Measurements from ENCODE around the gene CAPRIN2.
A peak's percentile ranks its signal among the peaks of the same experiment; 100 is the strongest.

CAPRIN2 gene

DNA sequence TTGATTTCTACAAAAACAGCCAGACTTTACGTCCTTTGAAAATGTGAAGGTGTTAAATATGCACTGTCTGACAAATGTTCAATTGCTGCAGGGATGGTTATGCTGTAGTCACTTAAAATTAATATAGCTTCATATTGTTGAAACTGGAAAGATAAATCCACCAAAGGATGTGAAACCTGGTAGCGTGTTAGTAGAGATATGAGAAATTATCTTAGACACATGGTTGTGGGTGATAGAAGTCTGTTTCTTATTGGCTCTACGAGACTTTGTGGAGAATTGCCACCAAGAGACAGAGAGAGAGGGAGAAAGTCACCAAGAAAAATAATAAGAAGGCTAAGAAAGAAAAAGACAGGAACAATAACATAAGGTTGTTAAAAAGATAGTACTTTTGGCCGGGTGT, 2.6 kb upstream of the CAPRIN2 start:
- no peak for FAIRE-seq

DNA sequence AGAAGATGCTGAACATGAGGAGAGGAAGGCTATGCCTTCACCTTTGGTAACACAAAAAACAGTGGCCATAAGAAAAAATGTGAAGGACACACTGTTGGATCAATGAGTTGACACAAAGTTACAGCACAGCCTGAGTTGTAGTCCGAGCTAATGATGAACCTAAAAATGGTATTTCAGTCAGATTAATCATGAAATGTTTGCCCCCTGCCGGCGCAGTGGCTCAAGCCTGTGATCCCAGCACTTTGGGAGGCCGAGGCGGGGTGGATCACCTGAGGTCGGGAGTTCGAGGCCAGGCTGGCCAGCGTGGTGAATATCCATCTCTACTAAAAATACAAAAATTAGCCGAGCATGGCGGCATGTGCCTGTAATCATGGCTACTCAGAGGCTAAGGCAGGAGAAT, 1.3 kb upstream of the CAPRIN2 start:
- no peak for FAIRE-seq

DNA sequence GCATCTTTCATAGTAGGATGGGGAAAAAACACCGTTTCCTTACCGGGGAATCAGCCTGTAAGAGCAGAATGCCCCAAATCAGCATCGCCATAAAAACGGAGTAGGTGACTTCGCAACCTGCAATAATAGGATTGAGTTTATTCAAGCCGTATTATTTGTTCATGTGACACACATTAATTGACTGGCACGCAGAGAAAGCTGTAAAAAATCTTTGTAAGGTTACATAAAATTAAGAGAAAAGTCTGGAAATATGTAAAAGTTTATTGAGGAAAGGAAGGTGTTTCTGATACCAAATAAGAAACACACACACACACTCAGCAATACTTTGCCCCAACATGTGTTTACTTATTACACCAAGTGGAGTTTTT, 628 bp upstream of the CAPRIN2 start:
- FAIRE-seq = peak; percentile 36

DNA sequence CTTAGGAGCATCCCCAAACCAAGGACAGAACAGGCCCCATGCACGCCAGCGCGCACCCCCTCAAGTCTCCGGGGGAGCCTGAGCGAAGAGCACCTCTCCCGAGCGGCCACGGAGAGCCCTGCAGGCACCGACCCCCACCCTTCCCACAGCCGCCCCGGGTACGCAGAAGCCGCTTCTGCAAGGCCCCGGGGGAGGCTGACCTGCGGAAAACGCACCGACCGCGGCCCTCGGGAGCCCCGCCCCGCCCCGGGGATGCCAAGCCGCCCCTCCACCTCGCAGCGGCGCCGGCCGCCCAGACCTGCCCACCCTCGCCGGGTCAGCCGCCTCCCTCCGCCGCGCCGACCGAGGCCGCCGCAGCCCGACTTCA, 385 bp downstream of the CAPRIN2 start:
- FAIRE-seq = no peak

DNA sequence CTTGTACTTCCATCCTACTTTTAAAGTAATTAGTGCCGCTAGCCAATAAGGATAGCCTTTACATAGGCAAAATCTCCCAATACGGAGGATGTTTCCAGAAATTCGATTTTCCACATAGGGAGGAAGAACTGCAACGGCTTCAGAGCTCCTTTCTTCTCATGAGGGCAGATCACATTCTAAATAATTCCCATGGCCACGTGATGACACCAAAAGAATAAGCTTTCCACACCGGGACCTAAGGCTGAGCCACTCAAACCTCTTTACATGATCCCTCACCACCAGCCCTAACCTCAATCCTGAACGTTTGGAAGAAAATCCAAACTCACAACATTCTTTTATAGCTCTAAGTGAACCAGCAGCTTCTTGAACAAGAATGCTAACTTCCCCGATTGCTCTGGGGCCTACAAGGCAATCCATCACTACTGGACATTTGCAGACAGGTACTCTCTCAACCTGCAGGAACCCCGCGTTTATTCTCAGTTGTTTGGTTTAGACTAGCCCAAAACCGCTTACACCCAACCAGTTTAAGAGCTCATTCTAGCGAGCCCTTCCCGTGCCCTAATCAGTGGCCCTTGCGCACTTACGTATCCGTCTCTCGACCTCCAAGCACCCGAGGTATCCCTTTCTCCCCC, 884 bp downstream of the CAPRIN2 start:
- FAIRE-seq = no peak

DNA sequence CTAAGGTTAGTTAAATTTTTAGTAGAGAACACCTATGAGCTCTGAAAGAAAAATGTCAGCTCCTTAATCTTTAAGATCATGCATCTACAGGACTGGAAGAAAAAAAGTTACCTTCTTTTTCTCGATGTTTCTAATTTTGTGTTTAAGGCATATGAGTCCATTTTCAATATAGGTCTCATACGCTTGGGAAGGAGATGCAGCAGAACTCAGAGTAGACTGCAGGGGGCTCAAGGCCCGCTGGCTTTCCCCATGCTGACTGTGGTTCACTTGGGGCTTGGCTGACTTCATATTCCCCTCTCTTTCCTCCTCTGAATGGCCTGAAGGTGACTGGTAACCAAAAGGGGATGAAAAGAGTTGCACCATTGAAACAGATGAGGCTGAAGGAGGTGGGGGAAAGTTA, 1.5 kb downstream of the CAPRIN2 start:
- FAIRE-seq = no peak

DNA sequence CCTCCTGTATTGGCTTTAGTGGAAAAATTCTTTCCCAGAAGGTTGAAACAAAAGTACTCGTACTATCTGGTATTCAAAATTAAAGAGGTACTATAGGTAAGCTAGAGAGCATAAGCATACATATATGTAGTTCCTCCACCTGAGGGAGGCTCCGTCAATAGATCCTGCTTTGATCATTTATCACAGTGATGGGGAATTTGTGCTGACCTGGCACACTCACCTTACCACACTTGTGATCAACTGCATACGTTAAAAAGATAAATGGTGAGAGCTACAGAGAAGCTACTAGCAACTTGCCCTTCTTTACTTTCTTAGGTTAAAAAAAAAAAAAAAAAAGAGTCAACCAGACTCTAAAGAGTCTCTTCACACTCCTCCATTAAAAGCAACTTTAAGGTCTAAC, 2.5 kb downstream of the CAPRIN2 start:
- no peak for FAIRE-seq

DNA sequence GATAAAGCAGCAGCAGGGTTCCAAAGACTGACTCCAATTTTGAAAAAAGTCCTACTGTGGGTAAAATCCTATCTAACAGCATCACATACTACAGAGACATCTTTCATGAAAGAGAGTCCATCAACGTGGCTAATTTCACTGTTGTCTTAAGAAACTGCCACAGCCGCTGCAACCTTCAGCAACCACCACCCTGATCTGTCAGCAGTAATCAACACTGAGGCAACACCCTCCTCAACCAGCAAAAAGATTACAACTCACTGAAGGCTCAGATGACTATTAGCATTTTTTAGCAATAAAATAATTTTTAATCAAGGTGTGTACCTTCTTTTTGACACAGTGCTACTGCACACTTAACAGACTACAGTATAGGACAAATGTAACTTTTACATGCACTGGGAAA, 6.6 kb downstream of the CAPRIN2 start:
- FAIRE-seq = no peak

DNA sequence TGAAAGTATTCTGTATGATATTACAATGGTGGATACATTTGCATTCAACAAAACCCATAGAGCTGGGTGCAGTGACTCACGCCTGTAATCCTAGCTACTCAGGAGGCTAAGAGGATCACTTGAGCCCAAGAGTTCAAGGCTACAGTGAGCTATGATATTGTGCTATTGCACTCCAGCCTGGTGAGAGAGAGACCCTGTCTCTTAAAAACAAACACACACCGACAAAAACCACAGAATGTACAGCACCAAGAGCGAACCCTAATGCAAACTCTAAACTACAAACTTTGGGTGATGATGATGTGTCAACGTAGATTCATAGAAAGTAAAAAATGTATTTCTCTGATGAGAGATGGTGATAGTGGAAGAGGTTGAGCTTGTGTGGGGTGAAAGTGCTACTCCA, 8.6 kb downstream of the CAPRIN2 start:
- no peak for FAIRE-seq

DNA sequence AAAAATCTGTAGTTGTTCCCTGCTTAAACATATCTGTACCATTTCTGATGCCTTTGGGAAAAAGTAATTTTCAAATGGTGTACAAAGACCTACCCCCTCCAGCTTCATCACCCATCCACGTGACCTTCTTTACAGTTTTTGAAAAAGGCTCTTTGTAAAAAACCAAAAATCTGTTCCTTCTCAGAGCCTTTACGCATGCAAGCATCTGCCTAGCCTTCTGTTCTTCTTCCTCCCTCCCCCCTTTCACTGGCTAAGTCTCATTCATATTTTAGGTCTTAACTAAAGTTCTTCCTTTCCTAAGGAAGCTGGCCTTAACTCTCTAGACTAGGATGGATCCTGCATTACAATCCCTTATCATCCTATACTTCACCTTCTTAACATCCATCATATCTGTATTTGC, 10.4 kb downstream of the CAPRIN2 start:
- no peak for FAIRE-seq

DNA sequence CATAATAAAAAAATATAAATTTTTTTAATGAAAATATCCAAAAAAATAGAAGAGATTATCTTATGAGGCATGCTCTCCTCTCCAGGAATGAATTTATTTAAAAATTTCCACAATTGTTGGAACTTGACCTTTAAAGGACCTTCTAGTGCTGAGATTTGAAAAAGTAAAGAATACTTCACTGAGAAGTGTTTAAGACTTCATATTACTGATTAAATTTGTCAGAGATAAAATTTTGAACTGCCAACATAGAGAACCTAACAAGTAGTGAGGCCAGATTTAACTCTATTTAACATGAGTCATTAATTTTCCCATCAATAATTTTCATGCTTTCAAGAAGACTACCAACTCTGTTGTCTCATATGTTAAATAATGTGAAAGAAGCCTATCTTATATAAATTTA, 14.5 kb downstream of the CAPRIN2 start:
- no peak for FAIRE-seq

DNA sequence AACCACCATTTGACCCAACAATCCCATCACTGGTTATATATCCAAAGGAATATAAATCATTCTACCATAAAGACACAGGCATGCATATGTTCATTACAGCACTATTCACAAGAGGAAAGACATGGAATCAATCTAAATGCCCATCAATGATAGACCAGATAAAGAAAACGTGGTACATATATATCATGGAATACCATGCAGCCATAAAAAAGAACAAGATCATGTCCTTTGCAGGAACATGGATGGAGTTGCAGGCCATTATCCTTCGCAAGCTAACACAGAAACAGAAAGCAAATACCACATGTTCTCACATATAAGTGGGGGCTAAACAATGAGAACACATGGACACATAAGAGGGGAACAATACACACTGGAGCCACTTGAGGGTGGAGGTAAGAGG, 15.7 kb downstream of the CAPRIN2 start:
- FAIRE-seq = no peak

DNA sequence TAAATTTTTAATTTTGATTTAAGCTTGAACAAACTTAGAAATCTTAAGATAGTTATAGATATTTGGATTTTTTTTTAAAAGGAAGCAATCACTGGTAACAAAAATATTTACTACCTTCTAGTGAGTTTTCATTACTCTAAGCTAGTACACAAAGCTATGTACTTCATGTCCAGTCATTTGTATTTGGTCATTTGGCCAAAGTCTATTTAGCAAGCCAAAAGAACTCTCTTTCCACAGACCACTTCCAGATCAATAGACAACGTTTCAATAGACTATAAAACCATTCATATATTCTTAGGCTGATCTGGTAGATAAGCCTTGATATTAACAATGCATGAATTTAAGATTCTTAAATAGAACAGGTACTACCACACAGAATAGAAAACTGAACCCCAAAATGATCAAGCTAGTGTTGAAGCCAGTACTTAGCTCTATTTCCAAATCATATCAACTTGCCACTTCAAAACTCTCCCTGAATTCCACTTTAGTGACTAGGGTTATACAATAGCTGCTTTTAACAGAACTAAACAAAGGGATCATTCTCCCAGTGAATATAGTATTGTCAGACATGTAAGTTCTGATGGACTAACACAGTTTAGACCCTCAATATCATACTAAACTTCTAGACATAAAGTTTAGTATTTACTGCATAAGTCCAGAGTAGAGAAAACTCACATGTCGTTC, 21.7 kb downstream of the CAPRIN2 start:
- FAIRE-seq = no peak

DNA sequence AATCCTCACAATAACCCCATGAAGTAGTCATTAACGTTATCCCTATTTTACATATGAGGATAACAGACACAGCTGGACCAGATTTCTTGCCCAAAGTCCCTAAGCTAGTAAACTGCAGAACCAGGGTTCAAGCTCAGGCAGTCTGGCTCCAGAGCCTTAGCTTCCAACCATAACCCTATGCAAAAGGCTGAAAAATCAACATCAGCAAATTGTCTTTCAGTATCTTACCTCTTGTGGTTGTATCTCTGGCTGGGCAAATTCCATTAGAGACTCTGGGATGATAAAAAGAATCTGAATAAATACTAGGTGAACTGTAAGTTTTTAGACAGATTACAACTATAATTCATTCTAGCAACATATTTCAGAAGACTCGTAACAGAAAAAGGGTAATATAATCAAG, 24.7 kb downstream of the CAPRIN2 start:
- FAIRE-seq = no peak

DNA sequence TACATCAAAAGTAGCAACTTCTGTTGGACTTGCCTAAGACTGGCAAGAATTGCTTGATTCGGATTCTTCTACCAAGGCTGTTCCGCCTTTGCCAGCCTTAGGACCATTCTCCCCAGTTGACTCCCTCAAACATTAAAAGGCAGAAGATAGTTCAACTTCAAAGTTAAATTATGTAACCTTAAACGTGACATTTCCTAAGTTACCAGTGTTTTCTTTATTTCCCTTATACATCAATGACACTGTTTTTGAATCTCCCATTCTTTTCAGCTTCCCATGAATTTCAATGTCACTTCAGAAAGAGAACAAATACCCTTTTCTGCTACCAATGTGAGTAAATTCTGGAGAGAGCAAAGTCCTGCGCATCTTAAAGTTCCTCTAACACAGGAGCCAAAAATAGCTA, 25.2 kb downstream of the CAPRIN2 start:
- FAIRE-seq = no peak

DNA sequence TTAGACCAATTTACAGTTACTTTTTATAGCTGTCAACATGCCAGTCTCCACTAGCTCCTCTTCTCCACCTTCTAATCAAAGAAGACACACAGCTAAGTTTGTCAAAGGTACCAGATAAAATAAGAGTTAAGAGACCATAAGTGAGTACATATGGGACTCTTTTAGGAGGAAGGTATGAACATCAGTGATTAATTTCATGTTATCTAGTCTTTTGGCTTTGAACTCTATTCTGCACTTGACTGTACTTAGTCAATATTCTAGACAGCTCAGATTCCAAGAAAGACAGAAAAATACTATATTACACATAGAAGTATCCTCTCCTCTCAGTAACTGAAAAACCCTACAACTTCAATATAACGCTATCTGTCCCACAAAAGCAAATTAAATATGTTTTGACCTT, 28.1 kb downstream of the CAPRIN2 start:
- FAIRE-seq = no peak

DNA sequence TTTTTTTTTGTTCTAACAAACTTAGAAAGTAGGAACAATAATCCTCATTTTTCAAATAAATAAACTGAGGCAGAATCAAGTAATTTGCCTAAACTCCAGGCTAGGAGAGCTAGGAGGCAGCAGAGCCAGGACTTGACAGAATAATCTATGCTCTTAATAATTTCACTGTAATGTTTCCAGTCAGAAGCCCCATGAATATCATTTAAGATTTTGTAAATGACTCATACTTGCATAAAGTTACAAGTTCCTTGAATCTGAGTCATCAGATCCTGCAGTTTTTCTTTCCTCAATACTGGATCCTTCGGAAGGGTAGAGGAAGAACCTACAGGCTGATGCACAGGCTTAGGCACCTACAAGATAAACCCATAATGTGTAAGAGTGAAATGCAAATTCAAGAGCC, 29.0 kb downstream of the CAPRIN2 start:
- FAIRE-seq = peak; percentile 60

DNA sequence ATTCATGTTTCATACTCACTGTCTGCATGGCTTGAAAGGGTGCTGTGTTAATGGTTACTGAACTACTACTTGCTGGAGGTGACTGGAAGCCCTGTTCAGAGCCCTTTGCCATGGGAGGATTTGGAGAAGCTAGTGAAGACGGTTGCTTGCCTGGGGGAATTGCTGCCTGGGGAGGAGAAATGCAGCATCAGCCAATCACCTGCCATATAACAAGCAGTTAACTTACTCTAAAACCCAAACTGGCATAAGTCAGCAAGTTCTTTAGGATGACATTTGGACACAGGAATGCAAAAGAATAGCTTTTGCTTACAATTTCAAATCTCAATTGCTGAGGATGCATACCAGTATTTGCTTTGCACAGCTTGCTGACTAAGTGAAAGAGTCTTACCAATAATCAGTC, 35.7 kb downstream of the CAPRIN2 start:
- no peak for FAIRE-seq

DNA sequence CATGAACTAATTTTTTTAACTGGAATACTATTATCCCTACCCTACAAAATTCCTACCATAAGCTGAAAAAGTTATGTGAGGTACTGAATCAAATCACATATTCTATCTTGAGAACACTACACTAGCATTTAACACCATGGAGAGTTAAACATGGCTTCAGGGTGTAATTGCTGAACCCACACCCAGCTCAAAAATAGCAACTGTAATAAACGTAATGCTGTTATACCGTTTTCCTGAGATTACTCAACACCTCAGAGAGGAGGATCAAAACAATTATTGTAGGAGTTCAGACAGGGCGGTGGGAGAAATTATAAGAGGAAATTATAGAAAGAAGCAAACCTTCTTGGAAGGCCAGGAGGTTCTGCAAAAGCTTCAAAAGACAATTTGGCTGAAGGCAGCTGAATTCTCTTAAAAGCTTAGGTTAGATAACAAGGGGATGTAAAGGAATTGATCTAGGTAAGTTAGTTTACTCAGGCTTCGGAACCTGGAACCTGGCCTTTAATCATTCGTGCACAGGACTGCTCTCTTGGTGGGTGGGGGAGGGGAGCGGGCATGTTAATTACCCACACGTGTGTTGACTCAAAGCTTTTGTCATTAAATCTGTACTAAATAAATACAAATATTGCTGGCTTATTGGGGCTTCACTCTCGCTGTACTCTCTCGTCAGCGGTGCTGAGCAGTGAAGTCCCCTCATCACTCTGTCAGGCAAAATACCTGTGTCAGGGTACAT, 47.0 kb downstream of the CAPRIN2 start:
- FAIRE-seq = no peak

DNA sequence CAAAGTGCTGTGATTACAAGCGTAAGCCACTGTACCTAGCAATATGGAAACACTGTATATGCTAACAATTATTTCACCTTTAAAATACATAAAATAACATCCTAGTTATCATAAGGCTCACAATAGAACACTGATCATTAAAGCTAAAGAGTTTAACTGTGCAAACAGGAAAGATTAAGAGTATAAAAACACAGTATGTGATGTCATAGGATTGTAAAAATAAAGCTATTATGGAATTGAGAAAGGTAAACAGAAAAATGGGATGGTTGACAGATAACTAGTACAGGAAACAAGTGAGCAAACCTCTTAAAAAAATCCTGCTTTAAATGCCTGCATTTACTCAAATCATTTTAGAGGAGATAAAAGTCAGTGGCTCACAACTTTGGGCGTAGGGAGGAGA, 48.3 kb downstream of the CAPRIN2 start:
- no peak for FAIRE-seq

DNA sequence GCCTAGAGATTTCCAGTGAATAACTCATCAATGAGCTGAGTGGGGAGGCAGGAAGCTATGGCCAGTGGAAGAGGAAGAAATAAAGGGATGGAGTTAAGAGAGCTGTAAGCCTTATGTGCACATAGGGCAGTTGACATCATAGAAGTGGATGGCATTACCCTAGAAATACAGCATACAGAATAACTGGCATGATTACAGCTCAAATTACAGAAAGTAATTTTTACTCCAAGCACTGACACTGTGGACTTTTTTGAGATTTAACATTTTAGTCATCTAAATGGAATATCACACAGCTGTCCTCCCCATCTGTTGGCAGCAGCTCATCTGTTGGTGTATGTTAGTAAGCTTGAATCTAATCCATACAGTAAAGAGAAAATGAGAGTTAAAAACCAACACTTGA, 53.7 kb downstream of the CAPRIN2 start:
- no peak for FAIRE-seq

DNA sequence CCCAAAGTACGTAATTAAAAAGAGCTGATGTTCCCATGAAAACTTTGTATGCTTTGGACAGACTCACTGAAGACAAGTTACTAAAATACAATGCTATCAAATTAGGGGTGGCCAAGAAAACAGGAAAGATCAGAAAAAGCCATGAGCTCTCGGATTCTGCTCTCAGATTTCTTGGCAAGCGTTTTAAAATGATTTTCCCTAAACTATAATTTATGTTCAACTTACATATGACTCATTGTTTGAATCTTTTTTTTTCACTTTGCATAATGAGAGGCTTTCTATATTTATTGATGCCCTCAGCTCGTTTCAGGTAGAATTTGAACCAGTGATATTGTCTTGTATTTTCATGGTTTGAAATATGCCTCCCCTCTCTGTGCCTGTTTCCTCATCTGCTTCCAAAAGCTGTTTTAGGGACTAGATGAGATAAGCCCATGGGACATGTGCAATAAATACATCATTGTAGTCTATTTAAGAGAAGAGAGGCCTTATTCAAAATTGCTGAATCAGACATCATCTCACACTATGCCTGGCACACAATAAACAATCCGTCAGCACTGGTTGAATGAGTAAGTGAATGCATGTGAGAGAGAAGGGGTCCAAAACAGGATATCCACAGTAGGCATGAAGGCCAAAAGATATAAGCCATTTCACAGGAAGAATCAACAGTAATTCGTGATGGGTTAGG, 54.4 kb downstream of the CAPRIN2 start:
- FAIRE-seq = no peak

DNA sequence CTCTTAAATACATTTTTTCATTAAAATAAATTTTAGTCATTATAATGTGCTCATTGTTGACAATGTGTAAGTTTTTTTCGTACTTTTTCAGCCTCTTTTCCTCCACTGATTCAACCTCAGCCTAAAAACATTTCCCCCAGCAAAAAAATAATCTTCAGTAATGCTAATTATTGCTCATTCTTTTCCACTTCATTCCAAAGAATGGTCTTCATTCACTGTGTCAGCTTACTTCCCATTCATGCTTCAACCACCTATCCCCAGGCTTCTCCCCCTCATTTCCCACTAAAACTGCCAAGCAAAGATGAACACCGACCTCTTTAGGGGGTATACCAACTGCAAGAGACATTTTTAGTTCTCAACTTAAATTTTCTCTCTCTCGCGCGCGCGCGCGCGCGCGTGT, 56.4 kb downstream of the CAPRIN2 start:
- FAIRE-seq = no peak

DNA sequence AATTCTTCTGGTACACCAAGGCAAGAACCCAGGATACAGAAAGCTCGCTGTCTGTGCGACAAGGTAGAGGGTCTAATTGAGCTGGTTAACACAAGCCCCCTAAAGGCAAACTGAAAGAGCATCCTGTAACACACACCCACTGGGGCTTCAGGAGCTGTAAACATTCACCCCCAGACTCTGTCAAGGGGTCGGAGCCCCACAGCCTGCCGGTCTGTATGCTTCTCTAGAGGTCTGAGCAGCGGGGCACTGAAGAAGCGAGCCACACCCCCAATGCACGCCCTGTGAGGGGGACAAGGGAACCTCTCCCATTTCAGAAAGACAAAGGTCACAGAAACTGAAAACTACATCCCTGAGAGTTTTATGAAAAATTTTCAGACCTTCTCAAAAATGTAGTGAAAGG, 57.8 kb downstream of the CAPRIN2 start:
- no peak for FAIRE-seq

All from islet of Langerhans (tissue), 1 donor.